Cerebellar nuclear complex (tissue), 1 donor: Measurements from ENCODE around the gene CACNA1G.

Source experiments
- DNase-seq, 2 experiments: peaks; one replicate each; lab custom pipeline; 2025; lab: John Stamatoyannopoulos, UW

CACNA1G gene

DNA sequence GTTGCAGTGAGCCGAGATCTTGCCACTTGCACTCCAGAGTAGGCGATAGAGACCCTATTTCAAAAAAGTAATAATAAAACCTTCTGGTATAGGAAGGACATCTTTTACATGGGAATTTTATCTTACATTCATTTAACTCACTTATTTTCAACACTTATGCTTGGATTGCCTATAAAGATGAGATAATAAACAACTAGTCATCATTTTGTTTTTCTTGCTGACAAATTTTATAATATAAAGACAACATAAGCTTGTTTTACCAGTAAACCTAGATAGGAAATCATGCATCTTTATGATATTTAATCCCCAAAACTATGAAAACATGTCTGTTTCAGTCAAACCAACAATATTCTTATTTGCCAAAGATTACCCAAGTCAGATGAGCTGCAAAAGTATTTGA lies 91.1 kb downstream of the CACNA1G start:
- no peak for DNase-seq

DNA sequence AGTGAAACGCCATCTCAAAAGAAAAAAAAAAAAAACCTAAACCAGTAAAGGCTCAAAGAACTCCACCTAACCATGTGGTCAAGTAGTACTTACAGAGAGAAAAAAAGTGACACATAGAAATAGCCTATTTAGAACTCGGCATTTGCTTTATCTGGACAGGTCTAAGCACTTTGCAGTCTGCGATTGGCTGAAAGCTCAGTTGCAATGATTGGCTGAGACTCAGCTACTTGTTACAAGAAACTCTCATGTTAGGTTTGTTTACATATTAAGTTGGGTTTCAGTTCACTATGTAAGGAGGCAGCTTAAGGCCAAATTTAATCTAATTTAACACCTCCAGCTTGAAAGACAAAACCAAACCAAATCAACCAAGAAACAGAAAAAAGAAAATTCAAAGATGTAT lies 93.2 kb downstream of the CACNA1G start:
- DNase-seq: no peak

DNA sequence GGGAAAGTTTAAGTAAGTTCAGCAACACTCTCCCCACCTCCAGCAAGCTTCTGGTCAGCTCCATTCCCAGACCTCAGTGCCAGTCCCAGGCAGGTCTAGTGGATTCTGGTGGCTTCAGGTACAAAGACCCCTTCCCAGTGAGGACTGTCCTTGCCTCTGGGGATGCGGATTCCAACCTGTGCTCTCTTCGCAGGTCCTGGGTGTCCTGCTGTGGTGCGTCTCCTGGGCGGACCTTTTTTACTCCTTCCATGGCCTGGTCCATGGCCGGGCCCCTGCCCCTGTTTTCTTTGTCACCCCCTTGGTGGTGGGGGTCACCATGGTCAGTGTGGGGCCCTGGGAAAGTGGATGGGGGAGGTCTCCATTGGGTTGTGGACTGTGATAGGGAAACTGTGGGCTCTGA lies 96.0 kb downstream of the CACNA1G start:
- no peak for DNase-seq

DNA sequence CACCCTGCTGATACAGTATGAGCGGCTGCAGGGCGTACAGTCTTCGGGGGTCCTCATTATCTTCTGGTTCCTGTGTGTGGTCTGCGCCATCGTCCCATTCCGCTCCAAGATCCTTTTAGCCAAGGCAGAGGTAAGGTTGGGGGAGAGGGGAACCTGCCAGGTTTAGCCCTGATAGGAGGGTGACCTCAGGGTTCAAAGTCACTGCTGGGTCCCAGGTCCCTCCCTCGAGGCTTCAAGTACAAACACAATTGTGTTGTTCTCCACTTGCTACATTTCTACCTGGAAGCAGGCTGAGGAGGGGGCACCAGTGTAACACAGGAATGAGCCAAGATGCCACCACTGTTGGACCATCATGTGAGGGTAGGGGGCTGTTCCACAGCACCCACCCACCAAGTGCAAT lies 96.5 kb downstream of the CACNA1G start:
- no peak for DNase-seq

DNA sequence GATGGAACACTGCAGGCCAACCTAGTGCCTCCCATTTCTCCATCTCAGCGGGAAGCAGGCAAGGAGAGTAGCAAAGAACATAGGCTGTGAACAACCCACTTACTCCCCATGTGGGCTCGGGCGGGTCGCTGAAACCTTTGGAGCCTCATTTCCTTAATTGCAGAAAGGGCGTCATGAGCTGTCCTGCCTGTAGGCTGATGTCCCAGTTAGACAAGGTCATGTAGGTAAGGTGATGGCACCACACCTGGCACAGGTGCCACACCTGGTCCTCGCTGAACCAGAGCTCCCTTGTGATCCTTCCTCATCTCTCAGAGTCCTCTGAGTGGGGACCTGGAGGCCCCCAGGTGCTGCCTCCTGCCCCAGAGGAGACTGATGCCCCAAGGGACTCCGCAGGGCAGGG lies 97.1 kb downstream of the CACNA1G start:
- DNase-seq: no peak

DNA sequence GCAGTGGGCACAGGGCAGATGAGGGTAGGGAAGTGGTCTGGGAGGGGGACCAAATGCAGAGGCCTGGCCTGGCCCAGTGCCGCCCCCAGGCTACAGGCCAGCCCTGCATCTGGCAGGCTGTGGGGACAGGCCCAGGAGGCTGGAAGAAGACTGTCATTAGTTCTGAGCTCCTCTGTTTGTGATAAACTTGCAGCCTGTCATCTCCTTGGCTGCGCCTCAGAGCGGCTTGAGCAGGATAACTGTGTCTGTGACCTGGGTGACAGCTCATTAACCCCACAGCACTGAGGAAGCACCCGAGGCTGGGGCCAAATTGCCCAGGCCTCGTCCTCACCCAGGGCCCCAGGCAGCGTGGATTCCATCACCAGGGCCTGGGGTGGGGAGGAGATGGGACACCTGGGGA lies 98.1 kb downstream of the CACNA1G start:
- no peak for DNase-seq

DNA sequence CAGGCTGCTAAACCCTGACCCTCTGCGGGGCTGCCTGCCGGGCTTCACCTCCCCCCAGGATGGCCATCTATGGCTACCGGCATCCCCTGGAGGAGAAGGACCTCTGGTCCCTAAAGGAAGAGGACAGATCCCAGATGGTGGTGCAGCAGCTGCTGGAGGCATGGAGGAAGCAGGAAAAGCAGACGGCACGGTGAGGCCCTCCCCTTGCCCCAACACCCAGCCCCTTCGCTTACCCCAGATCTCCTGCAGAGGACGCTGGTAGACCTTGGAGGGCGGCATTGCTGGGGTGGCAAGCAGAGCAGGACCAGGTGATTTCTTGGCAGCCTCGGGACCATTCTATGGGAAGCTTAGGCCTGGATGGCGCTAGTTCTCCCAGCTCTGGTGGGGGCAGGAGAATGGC lies 98.7 kb downstream of the CACNA1G start:
- DNase-seq: no peak

DNA sequence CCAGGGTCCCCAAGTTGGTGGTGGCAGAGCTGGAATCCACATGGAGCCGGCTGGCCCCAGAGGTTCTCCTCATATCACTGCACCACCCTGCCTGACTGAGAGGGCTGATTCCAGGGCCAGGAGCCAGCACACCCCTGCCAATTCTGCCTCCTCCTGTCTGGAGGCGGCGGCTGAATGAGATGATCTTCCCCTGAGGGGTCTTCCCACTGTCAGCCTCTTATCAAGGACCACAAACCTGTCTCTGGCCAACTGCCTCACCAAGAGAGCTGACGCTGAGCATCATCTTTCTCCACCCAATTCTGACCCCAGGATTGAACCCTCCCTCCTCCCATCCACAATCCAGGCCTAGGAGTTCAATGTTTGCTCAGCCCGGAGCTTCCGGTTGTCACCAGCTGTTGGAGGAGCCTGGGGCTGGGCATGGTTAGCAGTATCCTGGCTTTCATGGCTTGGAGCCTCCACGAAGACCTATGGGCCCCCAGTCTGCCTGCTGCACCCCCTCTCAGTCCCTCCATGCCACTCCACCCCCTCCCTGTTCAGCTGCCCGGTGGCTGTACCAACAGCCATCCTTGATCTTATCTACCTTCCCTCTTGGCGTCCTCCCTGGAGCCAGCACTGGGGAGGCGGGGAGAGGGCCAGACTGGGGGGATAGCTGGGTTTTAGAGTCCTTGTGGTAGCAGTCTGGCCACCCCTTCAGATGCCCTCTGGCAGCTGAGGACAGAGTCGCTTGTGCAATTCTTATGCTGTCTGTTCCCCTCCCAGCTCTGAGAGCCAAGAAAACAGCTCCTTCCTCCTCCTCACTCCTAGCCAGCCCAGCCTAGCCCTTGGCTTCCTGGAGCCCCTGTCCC lies 99.7 kb downstream of the CACNA1G start:
- DNase-seq: no peak

DNA sequence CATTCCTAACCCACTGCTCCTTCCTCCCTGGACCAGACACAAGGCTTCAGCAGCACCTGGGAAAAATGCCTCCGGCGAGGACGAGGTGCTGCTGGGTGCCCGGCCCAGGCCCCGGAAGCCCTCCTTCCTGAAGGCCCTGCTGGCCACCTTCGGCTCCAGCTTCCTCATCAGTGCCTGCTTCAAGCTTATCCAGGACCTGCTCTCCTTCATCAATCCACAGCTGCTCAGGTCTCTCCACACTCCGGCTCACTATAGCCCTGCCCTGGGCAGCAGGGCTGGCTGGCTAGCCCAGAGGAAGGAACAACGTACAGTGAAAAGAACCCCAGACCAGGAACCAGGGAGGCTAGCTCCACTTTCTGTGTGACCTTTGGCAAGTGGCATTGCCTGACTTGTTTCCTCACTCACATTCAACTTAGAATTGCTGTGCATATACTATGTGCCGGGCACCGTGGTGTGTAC lies 100.4 kb downstream of the CACNA1G start:
- no peak for DNase-seq

DNA sequence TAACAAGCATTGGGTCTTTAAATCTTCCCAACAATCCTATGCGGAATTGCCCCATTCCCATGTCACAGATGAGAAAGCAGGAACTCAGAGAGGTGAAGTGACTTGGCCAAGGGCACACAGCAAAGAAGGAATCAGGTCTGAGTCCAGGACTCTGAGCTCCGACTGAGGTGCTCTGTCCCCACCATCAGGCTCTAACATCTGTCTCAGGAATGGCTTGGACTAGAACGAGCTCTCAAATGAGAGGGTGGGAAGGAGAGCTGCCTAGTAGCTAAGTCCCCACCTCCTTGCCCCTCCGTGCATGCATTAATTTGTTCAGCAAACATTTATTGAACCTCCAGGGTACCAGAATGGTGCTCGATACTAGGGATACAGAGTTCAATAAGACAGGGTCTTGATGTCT lies 100.8 kb downstream of the CACNA1G start:
- no peak for DNase-seq

DNA sequence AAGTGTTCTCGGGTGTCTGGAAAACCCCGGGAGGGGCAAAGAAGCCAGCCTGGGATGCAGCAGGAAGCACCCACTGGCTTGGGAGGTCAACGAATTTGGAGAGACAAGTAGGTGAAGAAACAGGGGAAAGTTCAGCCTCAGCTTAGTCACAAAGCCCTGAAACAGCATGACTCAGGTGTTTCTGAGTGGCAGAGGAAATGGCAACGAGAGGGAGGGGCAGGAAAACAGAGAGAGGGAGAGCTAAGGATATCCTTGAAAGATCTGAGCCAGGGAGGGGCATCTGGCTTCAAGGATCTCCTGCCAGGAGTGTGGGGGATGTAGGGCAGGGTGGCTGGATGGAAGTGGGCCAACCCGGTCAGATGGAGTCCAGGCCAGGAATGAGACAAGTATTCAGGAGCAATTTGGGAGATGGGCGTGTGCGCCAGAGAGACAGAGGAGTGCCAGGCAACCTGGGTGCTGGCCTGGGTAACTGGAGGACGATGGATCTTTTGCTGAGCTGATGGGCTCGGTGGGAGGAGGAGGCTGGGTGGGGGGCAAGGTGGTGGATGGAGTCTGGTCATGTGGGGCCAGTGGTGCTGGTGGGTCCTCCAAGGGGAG lies 101.4 kb downstream of the CACNA1G start:
- DNase-seq: no peak

DNA sequence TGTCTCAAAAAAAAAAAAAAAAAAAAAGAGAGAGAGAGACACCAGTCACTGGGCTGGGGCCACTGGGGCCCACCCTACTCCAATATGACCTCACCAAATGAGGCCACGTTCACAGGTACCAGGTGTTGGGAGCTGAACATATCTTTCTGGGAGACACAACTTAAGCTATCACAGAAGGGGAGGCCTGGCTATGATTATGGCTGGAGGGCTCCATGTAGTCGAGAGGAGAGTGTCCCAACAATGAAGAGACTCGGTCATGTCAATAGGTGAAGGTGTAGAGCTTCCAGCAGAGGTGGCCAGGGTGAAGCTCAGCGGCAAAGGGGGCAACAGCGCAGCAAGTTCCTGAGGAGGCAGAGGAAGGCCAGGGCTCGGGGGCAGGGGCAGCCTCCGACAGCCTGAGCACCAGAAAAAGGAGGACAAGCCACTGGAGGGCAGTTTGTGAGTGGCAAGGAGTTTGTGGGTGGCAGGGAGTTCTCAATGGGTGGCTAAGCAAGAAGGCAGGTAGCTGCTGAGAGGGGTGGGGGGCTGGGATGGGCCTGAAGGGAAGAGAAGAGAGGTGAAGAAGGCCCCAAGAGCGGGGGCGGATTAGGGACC lies 102.2 kb downstream of the CACNA1G start:
- DNase-seq: no peak

DNA sequence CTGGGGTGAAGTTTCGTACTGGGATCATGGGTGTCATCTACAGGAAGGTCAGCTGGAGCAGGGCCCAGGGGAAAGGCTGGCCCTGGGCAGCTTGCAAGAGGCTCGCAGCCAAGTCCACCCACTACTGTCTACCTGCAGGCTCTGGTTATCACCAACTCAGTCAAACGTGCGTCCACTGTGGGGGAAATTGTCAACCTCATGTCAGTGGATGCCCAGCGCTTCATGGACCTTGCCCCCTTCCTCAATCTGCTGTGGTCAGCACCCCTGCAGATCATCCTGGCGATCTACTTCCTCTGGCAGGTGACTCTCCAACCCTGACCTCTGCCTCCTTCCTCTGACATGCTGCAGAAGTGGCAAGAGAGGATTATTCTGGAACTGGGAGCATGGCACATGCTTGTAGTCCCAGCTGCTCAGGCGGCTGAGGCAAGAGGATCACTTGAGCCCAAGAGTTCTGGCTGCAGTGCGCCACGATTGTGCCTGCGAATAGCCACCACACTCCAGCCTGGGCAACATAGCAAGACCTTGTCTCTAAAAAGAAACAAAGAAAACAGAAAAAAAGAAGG lies 103.4 kb downstream of the CACNA1G start:
- no peak for DNase-seq

DNA sequence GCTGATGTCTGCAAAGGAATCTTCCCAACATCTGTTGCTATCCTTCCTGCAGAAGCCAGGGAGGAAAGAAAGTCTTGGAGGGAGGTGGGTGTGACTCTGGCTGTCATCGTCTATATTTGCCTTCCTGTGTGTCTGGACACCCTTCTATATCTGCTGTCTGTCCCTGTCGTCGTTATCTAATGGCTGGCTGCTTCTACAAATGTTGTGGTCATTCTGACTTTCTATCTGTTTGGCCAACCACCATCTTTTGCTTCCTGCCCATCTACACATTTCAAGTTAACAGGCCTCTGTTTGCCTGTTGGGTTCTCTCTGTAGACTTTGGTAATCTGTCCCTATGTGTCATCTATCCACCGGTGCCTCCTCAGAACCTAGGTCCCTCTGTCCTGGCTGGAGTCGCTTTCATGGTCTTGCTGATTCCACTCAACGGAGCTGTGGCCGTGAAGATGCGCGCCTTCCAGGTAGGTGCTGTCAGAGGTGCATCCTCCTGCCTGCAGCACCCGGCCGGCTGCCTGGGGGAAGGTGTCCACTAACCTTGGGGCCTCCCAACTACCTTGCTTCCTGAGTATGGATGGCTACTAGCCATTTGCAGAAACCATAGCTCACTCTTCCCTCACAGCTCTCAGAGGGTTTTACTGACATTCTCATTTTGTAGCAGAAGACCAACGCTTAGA lies 104.4 kb downstream of the CACNA1G start:
- no peak for DNase-seq

DNA sequence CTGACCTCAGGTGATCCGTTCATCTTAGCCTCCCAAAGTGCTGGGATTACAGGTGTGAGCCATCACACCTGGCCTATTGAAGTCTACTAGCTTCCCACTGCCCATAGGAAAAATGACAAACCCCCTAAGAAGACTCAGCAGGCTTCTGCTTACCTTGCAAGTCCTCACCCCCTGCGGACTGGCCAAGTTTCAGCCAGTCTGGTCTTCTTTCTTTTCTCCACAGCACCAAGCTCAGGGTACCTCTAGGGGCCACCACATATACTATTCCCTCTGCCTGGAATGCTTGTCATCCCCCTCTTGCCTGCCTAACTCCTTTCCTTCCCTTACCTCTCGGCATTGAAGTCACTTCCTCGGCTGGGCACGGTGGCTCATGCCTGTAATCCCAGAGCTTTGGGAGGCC lies 105.3 kb downstream of the CACNA1G start:
- no peak for DNase-seq

DNA sequence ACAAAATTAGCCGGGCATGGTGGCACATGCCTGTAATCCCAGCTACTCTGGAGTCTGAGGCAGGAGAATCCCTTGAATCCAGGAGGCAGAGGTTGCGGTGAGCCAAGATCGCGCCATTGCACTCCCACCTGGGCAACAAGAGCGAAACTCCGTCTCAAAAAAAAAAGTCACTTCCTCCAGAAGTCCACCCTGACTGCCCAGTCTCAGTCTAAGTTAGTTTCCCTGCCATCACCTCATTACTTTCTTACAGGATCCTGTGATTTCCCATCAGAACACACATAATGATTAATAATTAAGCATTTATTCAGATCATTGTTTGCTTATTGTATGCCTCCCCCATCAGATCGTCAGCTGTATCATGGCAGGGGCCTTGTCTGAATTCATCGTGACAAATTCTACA lies 105.8 kb downstream of the CACNA1G start:
- DNase-seq: no peak

DNA sequence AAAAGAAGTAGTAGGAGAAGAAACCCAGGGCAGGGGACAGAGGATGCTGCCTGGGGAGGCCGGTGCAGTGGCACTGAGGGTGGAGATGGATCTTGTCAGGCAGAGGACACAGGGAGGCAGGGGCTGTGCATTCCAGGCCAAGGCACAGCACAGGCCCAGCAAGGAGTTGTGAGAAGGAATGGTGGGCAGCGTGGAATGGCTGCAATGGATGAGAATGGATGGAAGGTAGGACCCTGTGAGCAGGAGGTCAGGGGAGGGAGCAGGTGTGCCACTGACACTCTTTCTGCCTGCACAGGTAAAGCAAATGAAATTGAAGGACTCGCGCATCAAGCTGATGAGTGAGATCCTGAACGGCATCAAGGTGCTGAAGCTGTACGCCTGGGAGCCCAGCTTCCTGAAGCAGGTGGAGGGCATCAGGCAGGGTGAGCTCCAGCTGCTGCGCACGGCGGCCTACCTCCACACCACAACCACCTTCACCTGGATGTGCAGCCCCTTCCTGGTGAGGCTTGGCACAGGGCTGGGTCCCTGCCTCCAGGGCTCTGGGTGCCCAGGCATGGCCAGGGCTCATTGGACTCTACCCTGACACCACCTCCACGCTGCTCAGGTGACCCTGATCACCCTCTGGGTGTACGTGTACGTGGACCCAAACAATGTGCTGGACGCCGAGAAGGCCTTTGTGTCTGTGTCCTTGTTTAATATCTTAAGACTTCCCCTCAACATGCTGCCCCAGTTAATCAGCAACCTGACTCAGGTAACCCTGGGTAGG lies 106.9 kb downstream of the CACNA1G start:
- no peak for DNase-seq

DNA sequence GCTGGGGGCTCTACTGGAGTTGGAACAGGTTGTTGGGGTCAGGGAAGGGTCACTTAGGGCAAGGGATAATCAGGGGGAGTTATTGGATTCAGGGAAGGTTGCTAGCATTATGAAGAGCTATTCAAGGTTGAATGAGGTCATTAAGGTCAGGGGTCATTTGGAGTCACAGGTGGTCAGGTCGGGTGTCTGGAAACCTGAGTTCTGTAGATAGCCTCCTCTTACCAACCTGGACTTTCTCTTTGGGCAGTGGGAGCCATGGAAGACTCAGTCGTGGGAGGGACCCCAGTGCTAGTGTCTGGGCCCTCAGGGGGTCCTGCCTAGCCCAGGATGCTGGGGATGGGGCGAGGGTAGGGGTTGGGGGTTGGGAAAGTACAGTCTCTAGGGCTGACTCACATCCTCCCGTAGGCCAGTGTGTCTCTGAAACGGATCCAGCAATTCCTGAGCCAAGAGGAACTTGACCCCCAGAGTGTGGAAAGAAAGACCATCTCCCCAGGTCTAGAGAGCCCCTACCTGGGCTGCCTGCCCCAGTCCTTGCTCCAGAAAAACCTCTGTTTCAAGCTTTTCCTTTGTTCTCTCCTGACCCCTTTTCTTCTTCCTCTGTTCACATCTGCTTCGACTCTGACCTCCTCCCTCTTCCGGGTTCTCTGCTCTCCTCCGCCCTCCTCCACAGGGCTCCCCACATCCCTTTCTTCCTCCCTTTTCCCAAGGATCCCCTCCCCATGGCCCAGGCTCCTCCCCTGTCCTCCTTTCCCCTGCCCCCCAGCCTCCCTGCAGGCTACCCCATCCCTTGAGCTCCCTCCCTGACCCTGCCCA lies 107.7 kb downstream of the CACNA1G start:
- DNase-seq: no peak

DNA sequence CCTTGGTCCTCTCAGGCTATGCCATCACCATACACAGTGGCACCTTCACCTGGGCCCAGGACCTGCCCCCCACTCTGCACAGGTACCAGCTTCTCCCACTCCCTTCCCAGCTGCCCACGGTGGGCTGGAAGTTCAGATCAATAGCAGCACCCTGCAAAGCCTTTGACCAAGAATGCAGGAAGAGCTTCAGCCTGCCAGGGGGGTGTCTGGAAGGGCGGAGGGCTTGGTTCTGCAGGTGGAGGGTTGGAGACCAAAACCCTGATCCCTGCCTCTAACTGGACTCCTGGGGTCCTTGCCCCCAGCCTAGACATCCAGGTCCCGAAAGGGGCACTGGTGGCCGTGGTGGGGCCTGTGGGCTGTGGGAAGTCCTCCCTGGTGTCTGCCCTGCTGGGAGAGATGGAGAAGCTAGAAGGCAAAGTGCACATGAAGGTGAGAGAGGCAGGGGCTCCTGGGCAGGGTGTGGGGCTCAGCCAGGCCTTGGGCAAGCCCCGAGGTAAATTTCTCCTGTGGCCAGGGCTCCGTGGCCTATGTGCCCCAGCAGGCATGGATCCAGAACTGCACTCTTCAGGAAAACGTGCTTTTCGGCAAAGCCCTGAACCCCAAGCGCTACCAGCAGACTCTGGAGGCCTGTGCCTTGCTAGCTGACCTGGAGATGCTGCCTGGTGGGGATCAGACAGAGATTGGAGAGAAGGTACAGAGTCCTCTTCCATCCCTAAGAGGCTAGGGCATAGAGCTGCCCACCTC lies 108.5 kb downstream of the CACNA1G start:
- DNase-seq: no peak

DNA sequence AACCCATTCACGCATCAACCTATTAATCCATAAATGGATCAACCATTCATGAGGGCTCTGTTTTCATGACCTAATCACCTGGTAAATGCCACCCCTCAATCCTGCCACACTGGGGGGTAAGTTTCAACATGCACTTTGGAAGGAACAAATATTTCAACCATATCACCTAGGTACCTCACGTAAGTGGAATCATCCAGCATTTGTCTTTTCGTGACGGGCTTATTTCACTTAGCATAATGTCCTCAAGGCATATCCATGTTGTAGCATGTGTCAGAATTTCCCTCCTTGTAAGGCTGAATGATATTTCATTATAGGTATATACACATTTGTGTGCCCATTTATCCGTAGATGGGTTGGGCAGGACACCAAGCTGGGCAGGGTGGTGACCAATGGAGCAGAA lies 111.6 kb downstream of the CACNA1G start:
- no peak for DNase-seq
